ENCODE measurements around the gene GPR37. TPM values are rescaled to one million over a fixed set of nuclear protein-coding genes. Genes with fewer than 3 reads are reported as not detected.

Gene GPR37
- total and polyA plus RNA-seq, 10 of the 15 experiments (the other 5 are each of a cell fraction or from before 2014, with no cell fraction given), result 0.02 TPM; not detected in 9

DNA sequence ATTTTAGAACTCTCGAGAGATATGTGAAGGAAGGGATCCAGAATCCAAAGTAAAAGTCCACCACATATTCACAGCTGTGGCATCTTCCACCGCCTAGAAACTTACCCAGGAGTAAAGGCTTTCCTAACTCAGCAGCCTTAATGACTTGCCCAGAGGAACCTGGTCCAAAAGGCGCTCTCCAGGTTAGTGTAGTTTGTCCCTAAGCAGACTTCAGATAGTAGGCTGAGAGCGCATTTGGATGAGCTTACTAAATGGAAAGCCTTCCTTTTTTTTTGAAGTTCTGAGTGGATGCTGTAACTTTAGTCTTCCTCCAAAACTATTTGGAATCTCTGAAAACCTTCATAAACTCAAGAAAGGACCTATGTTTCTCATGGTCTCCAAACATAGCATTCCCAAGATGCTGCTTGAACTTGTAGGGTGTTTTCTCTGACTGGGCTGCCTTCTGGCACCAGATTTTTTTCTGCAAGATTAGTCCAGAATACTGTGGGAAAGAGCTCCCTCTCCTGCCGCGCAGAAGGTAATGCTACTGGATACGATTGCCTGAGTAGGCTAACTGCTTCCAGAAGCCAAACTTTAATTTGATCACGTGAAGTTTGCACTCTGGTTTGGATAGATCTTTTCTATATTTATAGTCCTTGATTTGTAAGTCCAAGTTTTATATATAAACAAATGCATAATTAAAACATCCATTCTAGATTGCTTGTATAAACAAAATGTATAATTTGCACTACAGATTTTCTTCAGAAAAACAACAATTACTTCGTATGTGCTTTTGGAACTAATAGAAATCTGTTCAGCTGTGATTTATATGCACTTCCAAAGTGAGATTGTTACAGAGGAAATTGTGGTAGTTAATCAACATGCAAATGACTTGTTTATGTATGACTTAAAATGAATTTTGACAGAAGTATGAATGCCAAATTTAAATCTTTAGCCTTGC is 19.6 kb upstream of the GPR37 start:
- BruUV-seq (replicated peaks), result no TSS peak
- SMC1A ChIA-PET (ENCODE audit: uncharacterized antibody, unreplicated experiment), result interaction anchor here (0.6 to 2.9 kb wide), 7 partner anchors 15 to 684 kb away, joined by 3 to 15 read pairs (median 5); no protein-coding TSS in a partner anchor

More for the DNA sequence above, 19.6 kb upstream of the GPR37 start:
- TF ChIP-seq ZNF384 (IDR thresholded peaks at IDR 0.05; ENCODE audit: borderline replicate concordance, low read depth, low read length), result peak; percentile 55; the same call in 1 of the 2 replicates
- TF ChIP-seq BACH1 (IDR thresholded peaks at IDR 0.05; ENCODE audit: borderline replicate concordance), result no peak
- no peak for TF ChIP-seq CBFB (IDR thresholded peaks at IDR 0.05; ENCODE audit: low read depth)
- TF ChIP-seq ZZZ3 (IDR thresholded peaks at IDR 0.05; ENCODE audit: control insufficient read depth, insufficient read length, low read depth), result no peak
- TF ChIP-seq YY1 (IDR thresholded peaks at IDR 0.05; ENCODE audit: low read depth, low read length), result 0 out of 2 replicates have a peak, but pooled peaks have one; percentile 47
- peak; percentile 67 to 75 (median 70) for TF ChIP-seq CTCF (IDR thresholded peaks at IDR 0.05 in 2 of 3, conservative IDR thresholded peaks at IDR 0.05 in 1 of 3; ENCODE audit: control insufficient read depth in 2 of 3, extremely low read depth in 1 of 3, insufficient read depth in 1 of 3, low read depth in 3 of 3, low read length in 3 of 3)
- TF ChIP-seq BCL11A (IDR thresholded peaks at IDR 0.05; ENCODE audit: low read depth, low read length), result no peak
- peak; percentile 87 for TF ChIP-seq SMC3 (IDR thresholded peaks at IDR 0.05; ENCODE audit: borderline replicate concordance, low read length)
- no peak for TF ChIP-seq PAX5 (IDR thresholded peaks at IDR 0.05; ENCODE audit: borderline replicate concordance, low read depth, low read length)
- no peak for TF ChIP-seq ZNF207 (IDR thresholded peaks at IDR 0.05; ENCODE audit: borderline replicate concordance)
- peak in 1 of 2 experiments; percentile 31; a peak in 2 of 4 replicates for TF ChIP-seq BHLHE40 (IDR thresholded peaks at IDR 0.05; ENCODE audit: borderline replicate concordance in 1 of 2, low read depth in 2 of 2, low read length in 1 of 2)
- peak; percentile 95 for TF ChIP-seq RAD21 (IDR thresholded peaks at IDR 0.05; ENCODE audit: insufficient read depth, low read depth, low read length)
- no peaks in the 10 kb centered on the region for H4K20me1 ChIP-seq (ENCODE audit: control insufficient read depth, insufficient read depth)
- no peak overlapping the region for H3K4me3 ChIP-seq
- no peaks in the 10 kb centered on the region for H3K36me3 ChIP-seq (ENCODE audit: control insufficient read depth in 2 of 2, insufficient read depth in 2 of 2, low read length in 1 of 2)
- H3K27me3 ChIP-seq (replicated peaks in 1 of 2; ENCODE audit: control insufficient read depth in 2 of 2, insufficient read depth in 2 of 2, low read length in 1 of 2), result no peaks in the 10 kb centered on the region; a peak in 1 of 4 replicates
- H3K4me1 ChIP-seq (ENCODE audit: control insufficient read depth, insufficient read depth, low read length), result no peaks in the 10 kb centered on the region
- FAIRE-seq, result peak; percentile 73
- WGBS (ENCODE audit: insufficient coverage, insufficient replicate concordance, low lambda C conversion rate, missing lambda C conversion rate), result 57% methylated on average over 8 of the region's 9 CpGs
- ChIA-PET RAD21 (ENCODE audit: unreplicated experiment) (interaction anchor here (1.3 to 1.9 kb wide), 5 partner anchors 510 to 684 kb away, joined by 3 to 18 read pairs (median 6); no protein-coding TSS in a partner anchor), CTCF (interaction anchor here (0.6 to 3.7 kb wide), 16 partner anchors 9 to 907 kb away, joined by 3 to 37 read pairs (median 3); no protein-coding TSS in a partner anchor), POLR2A (no interaction called here)
- in situ Hi-C loops (cut with MboI) (loop anchor here (10.0 kb wide), 1 partner anchor 620 kb away; no protein-coding TSS in a partner anchor), intact Hi-C loops (cut with micrococcal nuclease; ENCODE audit: unreplicated experiment) (loop anchor here (1.0 to 10.0 kb wide), 5 partner anchors 60 to 684 kb away; no protein-coding TSS in a partner anchor)
- H3K79me2 ChIP-seq (ENCODE audit: control insufficient read depth, insufficient read depth, low read length), result no peaks in the 10 kb centered on the region
- no peak overlapping the region for H3K4me2 ChIP-seq (ENCODE audit: control insufficient read depth, insufficient read depth)
- no peak overlapping the region for H3K9ac ChIP-seq (ENCODE audit: control insufficient read depth, insufficient read depth, low read length)
- ATAC-seq, result peak; percentile 77
- no peaks in the 10 kb centered on the region for H3K9me3 ChIP-seq (replicated peaks; ENCODE audit: control insufficient read depth, insufficient read depth, low read length)
- no peak overlapping the region for H2AFZ ChIP-seq (ENCODE audit: control insufficient read depth, low read depth, low read length)
- H3K27ac ChIP-seq (ENCODE audit: control insufficient read depth, insufficient read depth), result no peak overlapping the region
- no peak for DNase-seq (ENCODE audit: low read depth, low spot score)

Data from GM12878 (cell line).